Activated T-cell treated with anti-CD3 and anti-CD28 coated beads, Interleukin-2, amount 50 U/mL, for 1 hour (primary cell): ENCODE data around the gene IKBKE.
"Not testable (repeated sequence)": the region's sequence is repeated elsewhere in the genome, so short reads cannot be mapped to it uniquely, and the experiment has no call there.

Experiments used
- DNase-seq: peaks from one replicate; pipeline ENCODE4 v3.0.0-alpha.2; 2020

IKBKE gene

DNA sequence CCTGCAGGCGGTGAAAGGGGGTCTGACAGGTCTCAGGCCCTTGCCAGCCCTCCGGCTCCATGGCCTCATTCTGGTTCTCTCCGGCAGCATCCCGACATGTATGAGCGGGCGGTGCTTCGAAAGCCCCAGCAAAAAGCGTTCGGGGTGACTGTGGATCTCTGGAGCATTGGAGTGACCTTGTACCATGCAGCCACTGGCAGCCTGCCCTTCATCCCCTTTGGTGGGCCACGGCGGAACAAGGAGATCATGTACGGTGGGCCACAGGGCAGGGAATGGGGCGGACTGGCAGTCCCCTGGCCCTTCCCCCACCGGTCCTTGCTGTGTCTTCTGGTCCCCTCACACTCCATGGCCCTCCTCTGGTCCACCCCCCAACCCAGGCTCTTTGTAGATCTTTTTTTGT lies 6.3 kb downstream of the IKBKE start:
- no peak for DNase-seq

DNA sequence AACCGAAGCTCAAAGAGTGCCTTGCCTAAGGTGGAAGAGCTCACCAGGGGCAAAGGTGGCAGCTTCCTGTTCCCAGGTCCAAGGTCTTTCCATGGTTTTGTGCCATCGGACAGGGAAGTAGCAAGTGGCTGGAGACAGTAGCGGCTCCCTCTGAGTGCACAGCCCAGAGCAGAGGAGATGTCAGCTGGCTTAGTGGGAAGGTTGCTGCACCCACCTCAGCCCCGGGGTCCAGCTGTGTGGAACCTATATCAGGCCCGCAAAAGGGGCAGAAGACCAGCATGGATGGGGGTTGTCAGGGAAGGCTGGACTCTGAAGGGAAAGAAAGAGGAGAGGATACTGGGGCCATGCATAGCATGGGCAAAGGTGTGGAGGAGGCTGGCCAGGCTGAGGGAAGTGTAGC lies 6.8 kb downstream of the IKBKE start:
- DNase-seq: no peak

DNA sequence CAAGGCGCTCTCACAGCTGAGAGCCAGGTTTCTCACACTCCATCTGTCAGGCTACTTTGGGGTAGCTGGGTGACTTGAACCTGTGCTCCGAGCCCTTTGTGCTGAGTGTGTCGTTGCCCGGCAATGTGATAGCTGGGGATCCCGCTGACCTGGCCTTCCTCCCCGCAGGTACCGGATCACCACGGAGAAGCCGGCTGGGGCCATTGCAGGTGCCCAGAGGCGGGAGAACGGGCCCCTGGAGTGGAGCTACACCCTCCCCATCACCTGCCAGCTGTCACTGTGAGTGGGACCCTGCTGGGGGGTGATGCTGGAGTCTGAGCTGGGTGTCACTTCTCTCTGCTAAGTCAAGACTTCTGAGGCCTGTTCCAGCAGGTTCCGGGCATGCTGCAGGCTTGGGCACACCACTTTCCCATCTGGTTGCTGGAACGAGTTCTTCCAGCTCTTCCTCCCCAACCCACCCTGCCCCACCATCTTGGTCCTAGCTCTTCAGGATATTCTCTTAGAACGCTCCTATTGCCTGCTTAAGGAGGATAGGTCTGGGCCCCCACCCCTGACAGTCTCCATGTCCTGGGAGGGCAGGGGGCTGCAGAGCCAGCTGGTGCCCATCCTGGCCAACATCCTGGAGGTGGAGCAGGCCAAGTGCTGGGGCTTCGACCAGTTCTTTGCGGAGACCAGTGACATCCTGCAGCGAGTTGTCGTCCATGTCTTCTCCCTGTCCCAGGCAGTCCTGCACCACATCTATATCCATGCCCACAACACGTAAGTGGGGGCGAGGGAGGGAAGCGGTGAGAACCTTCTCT lies 7.5 kb downstream of the IKBKE start:
- no peak for DNase-seq

DNA sequence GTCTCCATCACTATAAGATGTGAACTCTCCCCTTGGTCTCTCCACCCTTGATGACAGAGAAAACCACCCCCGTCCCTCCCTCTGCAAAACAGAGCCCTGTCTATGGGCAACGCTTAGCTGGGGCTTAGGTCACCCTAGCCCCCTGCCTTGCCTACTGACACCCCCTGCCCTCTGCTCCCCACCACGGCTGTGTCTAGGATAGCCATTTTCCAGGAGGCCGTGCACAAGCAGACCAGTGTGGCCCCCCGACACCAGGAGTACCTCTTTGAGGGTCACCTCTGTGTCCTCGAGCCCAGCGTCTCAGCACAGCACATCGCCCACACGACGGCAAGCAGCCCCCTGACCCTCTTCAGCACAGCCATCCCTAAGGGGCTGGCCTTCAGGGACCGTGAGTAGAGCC lies 8.5 kb downstream of the IKBKE start:
- no peak for DNase-seq

DNA sequence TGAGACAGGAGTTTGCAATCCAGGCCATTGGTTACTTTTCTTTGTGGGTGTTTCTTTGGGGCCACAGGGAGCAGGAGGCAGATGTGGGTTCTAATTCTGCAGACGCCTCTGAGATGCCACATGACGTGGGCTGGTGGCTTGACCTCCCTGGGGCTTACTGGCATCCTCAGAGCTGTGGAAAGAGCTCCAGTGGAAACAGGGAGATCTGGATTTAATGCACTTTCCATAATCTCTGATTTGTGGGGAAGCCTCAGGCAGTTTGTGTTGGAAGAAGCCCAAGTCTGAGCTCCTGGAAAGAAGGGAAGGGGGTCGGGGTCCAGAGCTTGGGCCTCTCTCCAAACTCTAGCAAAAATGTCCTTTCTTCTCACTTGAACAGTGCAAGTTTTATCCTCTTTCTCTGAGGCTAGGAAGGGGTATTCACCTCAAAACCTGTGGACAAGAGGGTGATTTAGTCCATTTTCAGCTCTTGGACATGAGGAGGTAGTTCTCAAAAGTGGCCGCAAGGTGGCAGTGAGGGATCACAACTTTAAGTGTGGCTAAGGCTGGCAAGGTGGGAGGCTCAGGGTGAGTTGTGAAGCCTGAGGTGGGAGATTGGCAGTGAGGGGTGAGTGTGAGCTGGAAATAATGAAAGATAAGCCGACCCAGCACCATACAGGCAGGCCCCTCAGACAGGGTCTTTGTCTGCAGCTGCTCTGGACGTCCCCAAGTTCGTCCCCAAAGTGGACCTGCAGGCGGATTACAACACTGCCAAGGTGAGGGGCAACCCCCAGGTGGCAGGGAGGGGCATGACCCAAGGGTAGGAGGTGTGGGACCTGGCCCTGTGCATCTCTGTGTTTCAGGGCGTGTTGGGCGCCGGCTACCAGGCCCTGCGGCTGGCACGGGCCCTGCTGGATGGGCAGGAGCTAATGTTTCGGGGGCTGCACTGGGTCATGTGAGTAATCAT lies 9.2 kb downstream of the IKBKE start:
- DNase-seq: peak; percentile 70

DNA sequence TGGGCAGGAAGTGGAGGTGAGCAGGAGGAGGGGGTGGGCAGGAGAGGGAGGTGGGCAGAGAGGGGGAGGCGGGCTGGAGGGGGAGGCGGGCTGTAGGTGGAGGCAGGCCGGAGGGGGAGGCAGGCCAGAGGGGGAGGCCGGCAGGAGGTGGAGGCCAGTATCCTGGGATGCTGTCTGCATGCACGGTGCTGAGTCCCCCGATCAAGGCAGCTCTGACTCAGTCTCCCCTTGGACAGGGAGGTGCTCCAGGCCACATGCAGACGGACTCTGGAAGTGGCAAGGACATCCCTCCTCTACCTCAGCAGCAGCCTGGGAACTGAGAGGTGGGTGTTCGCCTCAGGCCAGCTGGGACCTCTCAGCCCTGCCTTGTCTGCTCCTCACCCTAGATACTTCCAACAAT lies 9.9 kb downstream of the IKBKE start:
- DNase-seq: no peak

DNA sequence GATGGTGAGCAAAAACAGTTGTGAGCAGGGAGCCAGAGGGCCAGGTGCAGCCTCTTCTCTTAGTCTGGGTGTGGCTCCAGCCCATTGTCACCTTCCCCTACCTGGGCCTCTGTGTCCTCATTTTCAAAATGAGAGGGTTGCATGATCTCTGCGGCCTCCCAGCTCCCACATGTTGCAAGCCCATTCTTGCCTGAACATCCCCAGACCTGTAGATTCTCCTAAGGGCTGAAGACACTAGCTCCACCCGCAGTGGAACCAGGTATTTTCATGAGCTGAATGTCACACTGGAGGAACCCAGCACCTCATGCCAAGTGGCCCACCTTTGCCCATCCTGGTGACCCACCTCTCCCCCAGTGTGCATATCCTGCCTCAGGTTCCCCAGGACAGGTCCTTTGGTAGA lies 12.3 kb downstream of the IKBKE start:
- no peak for DNase-seq

DNA sequence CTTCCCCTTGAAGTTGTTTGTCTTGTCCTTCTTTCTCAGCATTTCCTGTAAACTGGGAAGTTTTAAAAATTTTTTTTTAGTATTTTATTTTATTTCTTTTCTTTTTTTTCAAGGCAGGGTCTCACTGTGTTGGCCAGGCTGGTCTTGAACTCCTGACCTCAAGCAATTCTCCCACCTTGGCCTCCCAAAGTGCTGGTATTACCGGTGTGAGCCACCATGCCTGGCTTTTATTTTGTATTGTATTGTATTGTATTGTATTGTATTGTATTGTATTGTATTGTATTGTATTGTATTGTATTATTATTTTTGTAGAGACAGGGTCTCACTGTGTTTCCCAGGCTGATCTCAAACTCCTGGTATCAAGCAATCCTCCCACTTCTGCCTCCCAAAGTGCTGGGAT lies 13.6 kb downstream of the IKBKE start:
- not testable (repeated sequence) for DNase-seq

DNA sequence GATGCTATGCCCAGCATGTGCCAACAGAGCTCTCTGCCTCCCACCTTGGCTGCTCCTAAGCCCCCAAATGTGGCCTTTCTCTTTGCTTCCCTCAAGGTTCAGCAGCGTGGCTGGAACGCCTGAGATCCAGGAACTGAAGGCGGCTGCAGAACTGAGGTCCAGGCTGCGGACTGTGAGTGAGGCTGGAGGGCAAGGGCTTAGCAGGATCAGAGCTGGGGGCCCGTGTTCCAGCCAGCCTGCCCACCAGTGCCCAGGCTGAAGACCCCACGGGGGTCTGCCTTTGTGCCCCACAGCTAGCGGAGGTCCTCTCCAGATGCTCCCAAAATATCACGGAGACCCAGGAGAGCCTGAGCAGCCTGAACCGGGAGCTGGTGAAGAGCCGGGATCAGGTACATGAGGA lies 14.6 kb downstream of the IKBKE start:
- no peak for DNase-seq

DNA sequence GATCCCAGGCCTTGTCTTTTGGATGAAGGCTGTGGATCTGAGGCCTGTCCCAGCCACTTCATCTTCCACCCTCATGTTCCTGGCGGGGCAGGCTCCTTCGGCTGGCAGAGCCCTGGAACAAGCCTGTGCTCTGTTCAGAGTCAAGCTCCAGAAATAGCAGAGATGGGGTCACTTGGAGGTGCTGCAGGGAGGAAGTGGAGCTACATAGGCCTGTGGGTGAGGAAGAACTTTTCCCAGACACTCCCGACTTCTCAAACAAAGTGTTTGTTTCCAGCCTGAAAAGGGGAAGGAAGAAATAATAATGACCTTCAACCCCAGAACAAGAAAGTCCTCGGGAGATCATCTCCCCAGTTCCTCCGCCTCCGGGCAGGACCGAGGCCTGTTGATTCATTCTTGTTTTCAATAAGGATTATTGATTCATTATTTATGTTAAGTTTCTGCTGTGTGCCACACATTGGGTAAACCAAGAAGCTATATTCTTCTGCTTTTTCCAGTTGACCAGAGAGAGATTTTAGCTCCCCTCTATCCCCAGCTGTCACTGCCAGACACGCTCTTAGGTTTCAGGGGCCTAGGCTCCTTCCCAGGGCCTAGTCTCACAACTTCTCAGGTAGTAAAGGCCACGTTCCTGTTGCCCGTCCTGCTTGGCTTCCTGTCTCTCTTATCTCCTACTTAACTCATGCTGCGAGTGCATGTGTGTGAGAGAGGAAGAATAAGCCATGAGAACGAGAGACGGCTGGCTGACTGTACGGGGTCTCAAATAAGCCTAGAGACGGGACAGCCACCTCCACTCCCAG lies 16.9 kb downstream of the IKBKE start:
- DNase-seq: no peak

DNA sequence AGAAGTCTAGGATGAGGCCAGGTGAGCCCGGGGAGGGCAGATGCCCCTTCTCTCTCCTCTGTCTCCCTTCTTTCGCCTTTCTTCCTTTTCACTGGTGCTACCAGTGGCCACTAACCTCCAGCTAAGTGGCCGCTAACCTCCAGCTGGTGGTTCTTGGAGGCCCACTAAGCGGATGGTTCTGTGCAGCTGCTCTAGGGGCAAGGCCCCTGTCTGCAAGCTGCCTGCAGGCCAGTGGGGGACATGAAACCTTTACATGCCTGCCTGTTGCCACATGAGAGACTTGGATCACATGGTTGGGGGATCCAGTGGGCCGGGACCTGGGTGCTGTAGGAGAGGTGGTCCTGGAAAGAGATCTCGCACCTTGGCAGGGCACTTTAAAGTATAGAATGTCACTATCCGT lies 17.7 kb downstream of the IKBKE start:
- DNase-seq: no peak

DNA sequence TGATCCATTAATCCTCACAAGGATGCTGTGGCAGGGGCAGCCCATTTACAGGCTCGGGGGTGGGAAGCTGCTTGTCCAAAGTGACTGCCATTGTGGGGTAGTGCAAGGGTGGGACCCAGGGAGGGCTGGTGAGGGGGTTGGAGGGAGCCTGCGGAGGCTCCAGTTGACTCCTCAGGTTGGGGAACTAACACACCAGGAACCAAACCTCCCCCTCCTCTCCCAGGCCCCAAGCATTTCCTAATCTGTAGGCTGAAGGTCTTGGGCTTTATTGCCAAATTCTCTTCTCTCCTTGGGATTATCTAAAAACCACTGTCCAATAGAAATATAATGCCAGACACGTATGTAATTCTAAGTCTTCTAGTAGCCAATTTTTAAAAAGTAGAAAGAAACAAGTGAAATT lies 18.2 kb downstream of the IKBKE start:
- DNase-seq: no peak

DNA sequence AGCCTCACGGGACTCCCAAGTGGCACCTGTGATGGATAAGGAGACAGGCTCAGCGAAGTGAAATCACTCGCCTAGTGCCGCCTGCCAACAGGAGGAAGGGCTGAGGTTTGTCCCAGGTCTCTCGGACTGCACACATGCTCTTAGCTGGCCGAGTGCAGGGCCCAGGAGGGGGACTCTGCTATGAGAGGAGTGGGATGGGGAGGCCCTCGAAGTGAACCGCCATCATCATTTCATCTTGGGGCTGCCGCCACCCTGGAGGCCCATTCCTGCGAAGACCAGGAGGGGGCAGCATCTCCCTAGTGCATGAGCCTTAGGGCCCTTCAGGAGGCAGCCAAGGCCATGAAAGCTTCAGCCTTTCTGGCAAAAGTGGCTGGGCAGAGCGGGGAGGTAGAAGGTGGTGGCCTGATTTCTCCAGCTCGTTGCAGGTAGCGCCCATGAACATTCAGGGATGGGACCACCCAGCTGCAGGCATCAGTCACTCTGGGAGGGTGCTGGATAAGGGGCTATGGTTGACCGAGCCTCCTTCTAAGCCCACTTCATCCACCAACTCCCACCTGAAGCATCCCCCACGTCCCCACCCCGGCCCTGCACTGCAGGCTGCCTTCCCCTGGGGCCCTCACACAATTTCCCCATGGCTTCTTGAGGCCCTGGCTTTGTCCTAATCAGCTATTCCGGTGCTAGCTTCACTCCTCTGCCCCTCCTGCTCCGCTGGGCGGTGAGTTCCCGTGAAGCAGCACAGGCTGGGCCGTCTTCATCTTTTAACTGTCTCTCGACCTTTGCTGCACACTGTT lies 19.9 kb downstream of the IKBKE start:
- peak; percentile 79 for DNase-seq

DNA sequence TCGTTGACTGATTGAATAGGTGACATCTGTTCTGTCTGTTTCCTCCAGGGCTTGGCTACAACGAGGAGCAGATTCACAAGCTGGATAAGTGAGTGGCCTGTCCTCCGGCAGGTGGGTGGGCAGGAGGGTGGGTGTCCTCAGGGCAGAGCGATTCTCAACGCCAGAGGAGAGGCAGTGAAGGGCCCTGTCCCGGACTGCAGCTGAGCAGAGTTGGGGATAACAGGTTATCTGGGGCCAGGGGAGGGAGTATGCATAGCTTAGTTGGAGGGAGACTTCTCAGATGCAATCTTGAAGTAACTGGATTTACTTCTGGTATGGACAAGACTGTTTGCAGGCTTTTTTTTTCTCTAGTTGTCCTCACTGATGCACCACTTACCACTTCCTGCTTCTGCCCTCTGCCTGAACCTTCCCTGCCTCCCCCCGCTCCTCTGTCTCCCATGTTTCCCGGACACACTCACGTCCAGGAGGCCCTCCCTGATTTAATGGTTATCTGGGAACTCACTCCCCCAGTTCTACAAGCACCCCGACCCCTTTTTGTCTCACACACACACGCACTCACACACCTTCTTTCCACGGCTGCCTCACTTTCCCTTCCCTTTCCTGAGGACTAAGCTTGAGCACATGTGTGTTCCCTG lies 20.6 kb downstream of the IKBKE start:
- no peak for DNase-seq

DNA sequence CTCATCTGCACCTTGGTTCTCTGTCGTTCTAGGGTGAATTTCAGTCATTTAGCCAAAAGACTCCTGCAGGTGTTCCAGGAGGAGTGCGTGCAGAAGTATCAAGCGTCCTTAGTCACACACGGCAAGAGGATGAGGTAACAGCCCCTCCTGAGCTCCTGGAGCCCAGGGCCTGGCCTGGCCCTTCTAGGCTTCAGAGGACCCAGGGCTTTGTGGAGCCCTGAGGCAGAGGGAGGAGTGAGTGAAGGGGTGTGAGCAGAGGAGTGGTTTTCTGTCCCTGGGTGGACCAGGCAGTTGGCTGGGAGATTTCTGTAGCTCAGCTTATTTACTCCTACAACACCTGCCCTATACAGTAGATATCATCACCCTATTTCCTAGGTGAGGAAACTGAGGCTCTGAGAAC lies 21.3 kb downstream of the IKBKE start:
- no peak for DNase-seq

DNA sequence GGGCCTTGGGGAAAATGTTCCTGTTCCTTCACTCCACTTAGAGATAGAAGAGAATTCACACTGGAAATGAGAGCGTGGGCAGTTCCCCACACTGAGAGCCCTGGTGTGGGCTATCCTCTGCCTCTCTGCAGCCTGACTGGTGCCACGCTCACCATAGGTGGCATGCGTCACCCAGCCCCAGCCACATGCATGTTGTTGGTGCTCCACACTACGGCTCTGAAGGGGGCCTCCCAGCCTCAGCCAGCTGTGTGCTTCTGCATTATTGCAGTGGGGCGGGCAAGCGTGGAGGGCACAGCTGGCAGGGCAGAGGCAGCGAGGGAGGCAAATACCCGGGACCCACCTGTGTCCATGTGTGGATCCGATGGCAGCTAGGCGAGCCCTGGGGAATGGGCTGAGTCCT lies 22.3 kb downstream of the IKBKE start:
- DNase-seq: no peak

DNA sequence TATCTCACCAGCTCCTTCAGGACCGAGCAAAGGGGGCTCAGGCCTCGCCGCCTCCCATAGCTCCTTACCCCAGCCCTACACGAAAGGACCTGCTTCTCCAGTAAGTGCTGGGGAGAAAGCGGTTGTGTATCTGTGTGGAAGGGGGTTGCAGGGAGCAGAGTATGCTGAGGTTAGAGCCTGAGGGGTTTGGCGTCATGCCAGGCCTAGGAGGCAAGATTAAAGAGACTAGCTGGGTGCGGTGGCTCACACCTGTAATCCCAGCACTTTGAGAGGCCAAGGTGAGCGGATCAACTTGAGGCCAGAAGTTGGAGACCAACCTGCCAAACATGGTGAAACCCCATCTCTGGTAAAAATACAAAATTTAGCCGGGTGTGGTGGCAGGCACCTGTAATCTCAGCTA lies 23.0 kb downstream of the IKBKE start:
- no peak for DNase-seq

DNA sequence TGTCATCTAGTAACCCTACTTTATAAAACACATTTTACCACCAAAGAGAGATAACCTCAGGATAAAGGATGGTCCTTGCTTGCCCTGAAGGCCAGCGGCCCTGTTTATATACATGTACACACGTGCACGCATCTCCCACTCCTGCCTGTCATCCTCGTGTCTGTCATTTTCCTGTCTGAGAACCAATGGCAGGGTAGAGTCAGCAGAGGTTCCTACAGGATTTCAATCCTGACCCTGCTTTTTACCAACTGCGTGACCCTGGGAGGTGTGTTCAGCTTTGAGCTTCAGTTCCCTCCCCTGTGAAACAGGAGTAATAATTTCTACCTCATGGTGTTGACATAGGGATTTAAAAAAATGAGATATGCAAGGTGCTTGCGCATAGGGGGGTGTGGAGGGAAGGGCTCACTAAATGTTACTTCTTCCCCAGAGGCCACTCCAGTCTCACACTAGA lies 24.8 kb downstream of the IKBKE start:
- DNase-seq: no peak

DNA sequence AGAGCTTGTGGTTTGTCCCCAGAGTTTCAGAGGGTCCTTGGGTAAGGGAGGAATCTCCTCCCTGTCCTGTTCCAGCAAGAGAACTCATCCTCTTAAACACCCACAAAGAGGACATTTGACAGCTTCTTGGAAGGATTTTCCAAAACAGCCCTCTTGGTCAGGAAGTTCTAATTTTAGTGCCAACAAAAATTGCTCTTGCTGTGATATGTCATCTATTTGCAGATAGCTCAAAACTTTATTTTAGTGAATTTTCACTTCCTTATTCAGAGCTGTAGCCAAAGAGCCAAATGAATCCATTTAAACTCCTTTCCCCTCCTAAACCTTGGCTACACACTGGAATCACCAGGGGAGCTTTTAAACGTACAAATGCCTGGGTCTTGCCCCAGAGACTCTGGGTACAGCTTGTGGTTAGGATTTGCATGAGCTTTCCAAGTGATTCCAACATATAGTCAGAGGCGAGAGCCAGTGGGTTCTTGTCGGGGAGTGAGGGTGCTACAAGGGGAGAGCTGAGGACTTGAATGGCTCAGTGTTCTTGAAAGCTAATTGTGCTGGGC lies 25.3 kb downstream of the IKBKE start:
- no peak for DNase-seq

DNA sequence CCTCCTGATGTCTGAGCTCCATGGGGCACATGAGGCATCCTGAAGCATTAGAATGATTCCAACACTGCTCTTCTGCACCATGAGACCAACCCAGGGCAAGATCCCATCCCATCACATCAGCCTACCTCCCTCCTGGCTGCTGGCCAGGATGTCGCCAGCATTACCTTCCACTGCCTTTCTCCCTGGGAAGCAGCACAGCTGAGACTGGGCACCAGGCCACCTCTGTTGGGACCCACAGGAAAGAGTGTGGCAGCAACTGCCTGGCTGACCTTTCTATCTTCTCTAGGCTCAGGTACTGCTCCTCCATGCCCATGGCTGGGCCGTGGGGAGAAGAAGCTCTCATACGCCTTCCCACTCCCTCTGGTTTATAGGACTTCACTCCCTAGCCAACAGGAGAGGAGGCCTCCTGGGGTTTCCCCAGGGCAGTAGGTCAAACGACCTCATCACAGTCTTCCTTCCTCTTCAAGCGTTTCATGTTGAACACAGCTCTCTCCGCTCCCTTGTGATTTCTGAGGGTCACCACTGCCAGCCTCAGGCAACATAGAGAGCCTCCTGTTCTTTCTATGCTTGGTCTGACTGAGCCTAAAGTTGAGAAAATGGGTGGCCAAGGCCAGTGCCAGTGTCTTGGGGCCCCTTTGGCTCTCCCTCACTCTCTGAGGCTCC lies 26.0 kb downstream of the IKBKE start:
- no peak for DNase-seq

DNA sequence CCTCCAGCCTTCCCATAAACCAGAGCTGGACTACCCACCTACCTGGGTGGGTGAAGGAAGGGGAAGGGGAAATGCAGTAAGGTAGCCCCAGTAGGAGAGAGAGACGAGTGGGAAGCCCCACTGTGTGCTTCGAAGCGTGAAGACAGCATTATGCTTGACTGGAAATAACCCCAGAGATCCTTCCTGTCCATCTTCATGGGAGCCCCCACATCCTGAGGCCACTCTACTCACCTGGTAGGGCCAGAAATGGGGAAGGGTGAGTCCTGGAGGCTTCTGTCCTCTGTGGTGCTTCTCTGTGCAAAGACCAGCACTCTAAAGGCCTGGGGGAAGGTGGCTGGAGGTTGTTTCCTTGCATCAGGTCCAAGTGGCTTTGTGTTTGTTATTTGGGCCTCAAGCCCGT lies 27.1 kb downstream of the IKBKE start:
- DNase-seq: no peak
